HEK293 (cell line): ENCODE data around the gene CCIN.

Source experiments
- GLI4 ChIP-seq: fragments of 450-650 bp; formaldehyde crosslinking; IDR thresholded peaks from 2 replicates; pipeline ENCODE4 v1.5.1; 2016; ENCODE audit warnings: missing biosample characterization, missing genetic modification characterization
- HIC1 ChIP-seq: fragments of 450-650 bp; formaldehyde crosslinking; IDR thresholded peaks from 2 replicates; pipeline ENCODE4 v1.5.1; 2016; ENCODE audit warnings: missing biosample characterization, missing genetic modification characterization
- HOXA7 ChIP-seq: sonication (generic); formaldehyde crosslinking; IDR thresholded peaks from 2 replicates; pipeline ENCODE4 v1.8.1; 2022; ENCODE audit warnings: missing genetic modification reagents, borderline replicate concordance
- KLF7 ChIP-seq: fragments of 450-650 bp; formaldehyde crosslinking; IDR thresholded peaks from 2 replicates; pipeline ENCODE4 v1.5.1; 2016; ENCODE audit warnings: missing biosample characterization, missing genetic modification characterization, borderline replicate concordance
- PRDM1 ChIP-seq: fragments of 450-650 bp; formaldehyde crosslinking; IDR thresholded peaks from 2 replicates; pipeline ENCODE4; 2016; ENCODE audit warnings: missing biosample characterization, missing genetic modification characterization
- PRDM10 ChIP-seq: fragments of 450-650 bp; formaldehyde crosslinking; IDR thresholded peaks from 2 replicates; pipeline ENCODE4 v1.5.1; 2016; ENCODE audit warnings: missing biosample characterization, missing genetic modification characterization
- SP3 ChIP-seq: fragments of 450-650 bp; formaldehyde crosslinking; IDR thresholded peaks from 2 replicates; pipeline ENCODE4 v1.5.1; 2016; ENCODE audit warnings: missing biosample characterization, missing genetic modification characterization
- TSHZ1 ChIP-seq: fragments of 450-650 bp; formaldehyde crosslinking; IDR thresholded peaks from 2 replicates; pipeline ENCODE4 v1.5.1; 2016; ENCODE audit warnings: missing biosample characterization, missing genetic modification characterization, borderline replicate concordance
- ZFHX2 ChIP-seq: fragments of 450-650 bp; formaldehyde crosslinking; conservative IDR thresholded peaks from 2 replicates; pipeline ENCODE4 v1.5.1; 2016; ENCODE audit warnings: missing biosample characterization, missing genetic modification characterization
- ZNF114 ChIP-seq: fragments of 450-650 bp; formaldehyde crosslinking; IDR thresholded peaks from 2 replicates; pipeline ENCODE4 v1.5.0; 2017; ENCODE audit warnings: missing biosample characterization, missing genetic modification characterization
- ZNF138 ChIP-seq: fragments of 450-650 bp; formaldehyde crosslinking; IDR thresholded peaks from 2 replicates; pipeline ENCODE4 v1.5.1; 2016; ENCODE audit warnings: missing biosample characterization, missing genetic modification characterization, borderline replicate concordance
- ZNF148 ChIP-seq: fragments of 450-650 bp; formaldehyde crosslinking; IDR thresholded peaks from 2 replicates; pipeline ENCODE4 v1.5.0; 2017; ENCODE audit warnings: missing biosample characterization, missing genetic modification characterization, borderline replicate concordance
- ZNF155 ChIP-seq: fragments of 450-650 bp; formaldehyde crosslinking; IDR thresholded peaks from 2 replicates; pipeline ENCODE4 v1.5.1; 2016; ENCODE audit warnings: missing biosample characterization, missing genetic modification characterization
- ZNF37A ChIP-seq: fragments of 450-650 bp; IDR thresholded peaks from 2 replicates; pipeline ENCODE4 v1.5.1; 2018; ENCODE audit warnings: missing biosample characterization, missing genetic modification characterization
- ZNF398 ChIP-seq: fragments of 450-650 bp; formaldehyde crosslinking; IDR thresholded peaks from 2 replicates; pipeline ENCODE4 v1.5.1; 2017; ENCODE audit warnings: missing biosample characterization, missing genetic modification characterization
- ZNF404 ChIP-seq: fragments of 450-650 bp; formaldehyde crosslinking; IDR thresholded peaks from 2 replicates; pipeline ENCODE4 v1.5.1; 2017; ENCODE audit warnings: missing biosample characterization, missing genetic modification characterization
- ZNF449 ChIP-seq: fragments of 450-650 bp; formaldehyde crosslinking; IDR thresholded peaks from 2 replicates; pipeline ENCODE4 v1.5.1; 2017; ENCODE audit warnings: missing biosample characterization, mild to moderate bottlenecking, missing genetic modification characterization, moderate library complexity
- ZNF548 ChIP-seq: fragments of 450-650 bp; formaldehyde crosslinking; IDR thresholded peaks from 2 replicates; pipeline ENCODE4 v1.5.1; 2016; ENCODE audit warnings: missing biosample characterization, missing genetic modification characterization
- ZNF555 ChIP-seq: fragments of 450-650 bp; formaldehyde crosslinking; conservative IDR thresholded peaks from 2 replicates; pipeline ENCODE4 v1.5.1; 2017; ENCODE audit warnings: missing biosample characterization, mild to moderate bottlenecking, missing genetic modification characterization, inconsistent platforms
- ZNF561 ChIP-seq: fragments of 450-650 bp; IDR thresholded peaks from 2 replicates; pipeline ENCODE4 v1.5.1; 2018; ENCODE audit warnings: missing biosample characterization, missing genetic modification characterization, borderline replicate concordance
- ZNF610 ChIP-seq: fragments of 450-650 bp; formaldehyde crosslinking; IDR thresholded peaks from 2 replicates; pipeline ENCODE4 v1.5.1; 2016; ENCODE audit warnings: missing biosample characterization, missing genetic modification characterization, borderline replicate concordance
- ZNF654 ChIP-seq: fragments of 450-650 bp; formaldehyde crosslinking; IDR thresholded peaks from 2 replicates; pipeline ENCODE4 v1.5.1; 2016; ENCODE audit warnings: low read depth, missing biosample characterization, missing genetic modification characterization
- ZSCAN16 ChIP-seq: fragments of 450-650 bp; formaldehyde crosslinking; IDR thresholded peaks from 2 replicates; pipeline ENCODE4 v1.5.1; 2016; ENCODE audit warnings: missing biosample characterization, missing genetic modification characterization
- ZSCAN30 ChIP-seq: fragments of 450-650 bp; IDR thresholded peaks from 2 replicates; pipeline ENCODE4 v1.5.1; 2018; ENCODE audit warnings: missing biosample characterization, mild to moderate bottlenecking, missing genetic modification characterization, moderate library complexity

Gene CCIN

GRCh38 chr9:36163049-36163785 lies 6.0 kb upstream of the CCIN start (continued):
- no peak for TF ChIP-seq TSHZ1
- no peak for TF ChIP-seq HOXA7 (CRISPR knock-in tag)
- no peak for TF ChIP-seq ZSCAN16 (tag by site-specific recombination)
- TF ChIP-seq KLF7: no peak
- no peak for TF ChIP-seq SP3 (tag by site-specific recombination)
- no peak for TF ChIP-seq ZNF610
- no peak for TF ChIP-seq ZNF654 (tag by site-specific recombination)
- no peak for TF ChIP-seq ZNF404 (tag by site-specific recombination)
- no peak for TF ChIP-seq ZNF548 (tag by site-specific recombination)
- TF ChIP-seq ZNF398: peak; percentile 87
- no peak for TF ChIP-seq ZNF148 (tag by site-specific recombination)
- TF ChIP-seq PRDM10 (tag by site-specific recombination): peak; percentile 98
- TF ChIP-seq PRDM1 (tag by site-specific recombination): no peak
- no peak for TF ChIP-seq ZNF155 (tag by site-specific recombination)
- no peak for TF ChIP-seq GLI4 (tag by site-specific recombination)
- no peak for TF ChIP-seq ZNF561 (tag by site-specific recombination)
- TF ChIP-seq ZNF555: no peak
- no peak for TF ChIP-seq ZSCAN30 (tag by site-specific recombination)
- TF ChIP-seq ZNF449 (tag by site-specific recombination): no peak
- no peak for TF ChIP-seq ZNF138 (tag by site-specific recombination)
- peak; percentile 38; the same call in 1 of the 2 replicates for TF ChIP-seq ZFHX2
- TF ChIP-seq ZNF114 (tag by site-specific recombination): no peak
- no peak for TF ChIP-seq HIC1 (tag by site-specific recombination)
- TF ChIP-seq ZNF37A (tag by site-specific recombination): no peak
